Central memory CD8-positive, alpha-beta T cell (primary cell): ENCODE results near the gene JAK1.

Experiments
- ATAC-seq: fragments of 150-1000 bp; cut with Tn5 transposase; replicated peaks from 2 replicates; pipeline ENCODE4 v1.10.0; 2022; ENCODE audit warnings: mild to moderate bottlenecking, moderate FRiP score, moderate number of reproducible peaks; ENCODE audit not compliant: poor library complexity, severe bottlenecking; ENCODE audit errors: extremely low read depth
- DNase-seq, 2 donors: peaks; one replicate each; pipeline ENCODE4 v3.0.0; 2021; ENCODE audit warnings: low spot score in 2 of 2
- H3K27ac Mint-ChIP-seq: one replicate; pipeline ENCODE4 v1.8.0; 2022; ENCODE audit warnings: low read depth, mild to moderate bottlenecking, moderate library complexity, mixed read lengths
- H3K27me3 Mint-ChIP-seq: one replicate; pipeline ENCODE4 v1.8.0; 2022; ENCODE audit warnings: mixed read lengths
- H3K36me3 Mint-ChIP-seq: one replicate; pipeline ENCODE4 v1.8.0; 2022; ENCODE audit warnings: mild to moderate bottlenecking, moderate library complexity, mixed read lengths; ENCODE audit not compliant: insufficient read depth
- H3K4me1 Mint-ChIP-seq: one replicate; pipeline ENCODE4 v1.8.0; 2022; ENCODE audit warnings: mixed read lengths
- H3K4me3 Mint-ChIP-seq: one replicate; pipeline ENCODE4 v1.8.0; 2022; ENCODE audit warnings: mild to moderate bottlenecking, moderate library complexity, mixed read lengths
- H3K9me3 Mint-ChIP-seq: one replicate; pipeline ENCODE4 v1.8.0; 2022; ENCODE audit warnings: mixed read lengths

The JAK1 gene

DNA sequence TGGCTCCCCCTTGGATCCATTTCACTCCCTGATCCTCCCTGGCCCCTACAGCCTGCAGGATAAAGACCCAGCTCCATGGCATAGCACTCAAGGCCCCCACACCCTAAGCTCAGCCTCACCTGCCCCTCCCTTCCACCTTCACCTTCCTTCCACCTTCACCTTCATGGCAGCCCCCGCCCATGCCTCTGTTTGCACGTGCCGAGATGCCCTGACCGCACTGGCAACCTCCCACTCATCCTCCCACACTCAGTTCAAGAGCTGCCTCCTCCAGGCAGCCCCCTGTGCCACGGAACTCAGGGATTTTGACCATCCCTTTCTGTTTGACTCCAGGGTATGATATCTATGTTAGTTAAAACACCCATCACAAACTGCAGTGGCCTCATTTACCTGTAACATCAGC is 111.7 kb downstream of the JAK1 start:
- peaks cover 26% of the 10 kb centered on the region for H3K4me1 Mint-ChIP-seq
- DNase-seq (no peak), ATAC-seq (no peak)
- no peak overlapping the region for H3K4me3 Mint-ChIP-seq
- no peaks in the 10 kb centered on the region for H3K27me3 Mint-ChIP-seq
- no peaks in the 10 kb centered on the region for H3K9me3 Mint-ChIP-seq
- H3K27ac Mint-ChIP-seq: peak overlapping the region; percentile 61
- peaks cover 65% of the 10 kb centered on the region for H3K36me3 Mint-ChIP-seq

GRCh38 chr1:64851664-64852063 is 114.7 kb downstream of the JAK1 start:
- peaks cover 56% of the 10 kb centered on the region for H3K36me3 Mint-ChIP-seq
- no peaks in the 10 kb centered on the region for H3K27me3 Mint-ChIP-seq
- DNase-seq (no peak), ATAC-seq (no peak)
- peaks cover 13% of the 10 kb centered on the region for H3K4me1 Mint-ChIP-seq
- H3K9me3 Mint-ChIP-seq: no peaks in the 10 kb centered on the region
- H3K27ac Mint-ChIP-seq: peak overlapping the region; percentile 72
- no peak overlapping the region for H3K4me3 Mint-ChIP-seq

DNA sequence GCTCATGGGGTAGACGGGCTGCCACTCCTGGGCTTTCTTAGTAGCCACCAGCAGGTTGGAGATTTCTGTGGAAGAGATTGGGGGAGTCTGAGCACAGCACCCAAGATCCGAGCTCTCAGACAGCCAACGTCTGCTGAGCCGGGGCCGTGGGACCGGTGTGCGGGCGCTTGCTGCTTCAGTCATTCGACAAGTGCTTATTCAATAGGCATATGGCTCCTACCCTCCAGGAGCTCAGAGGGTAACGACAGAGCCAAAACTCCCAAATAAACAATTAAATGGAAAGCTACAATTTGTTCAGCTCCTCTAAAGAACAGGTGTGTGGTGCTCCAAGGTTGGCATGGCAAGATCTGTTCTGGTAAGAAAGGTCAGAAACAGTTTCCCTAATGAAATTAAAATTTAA is 115.5 kb downstream of the JAK1 start:
- ATAC-seq (no peak), DNase-seq (no peak)
- peak overlapping the region; percentile 53 for H3K27ac Mint-ChIP-seq
- no peak overlapping the region for H3K4me3 Mint-ChIP-seq
- H3K27me3 Mint-ChIP-seq: no peaks in the 10 kb centered on the region
- no peaks in the 10 kb centered on the region for H3K9me3 Mint-ChIP-seq
- peaks cover 18% of the 10 kb centered on the region for H3K4me1 Mint-ChIP-seq
- peaks cover 58% of the 10 kb centered on the region for H3K36me3 Mint-ChIP-seq

GRCh38 chr1:64849942-64850341 is 116.4 kb downstream of the JAK1 start:
- H3K4me3 Mint-ChIP-seq: peak overlapping the region; percentile 13
- H3K36me3 Mint-ChIP-seq: peaks cover 54% of the 10 kb centered on the region
- ATAC-seq (no peak), DNase-seq (no peak)
- peak overlapping the region; percentile 49 for H3K27ac Mint-ChIP-seq
- H3K9me3 Mint-ChIP-seq: no peaks in the 10 kb centered on the region
- H3K27me3 Mint-ChIP-seq: no peaks in the 10 kb centered on the region
- peaks cover 18% of the 10 kb centered on the region for H3K4me1 Mint-ChIP-seq

GRCh38 chr1:64848803-64849202 is 117.5 kb downstream of the JAK1 start:
- no peak for ATAC-seq
- Mint-ChIP-seq H3K4me3 (no peak overlapping the region), H3K9me3 (no peaks in the 10 kb centered on the region), H3K27ac (peak overlapping the region; percentile 49), H3K36me3 (peaks cover 55% of the 10 kb centered on the region), H3K27me3 (no peaks in the 10 kb centered on the region), H3K4me1 (peaks cover 18% of the 10 kb centered on the region)
- DNase-seq: no peak

DNA sequence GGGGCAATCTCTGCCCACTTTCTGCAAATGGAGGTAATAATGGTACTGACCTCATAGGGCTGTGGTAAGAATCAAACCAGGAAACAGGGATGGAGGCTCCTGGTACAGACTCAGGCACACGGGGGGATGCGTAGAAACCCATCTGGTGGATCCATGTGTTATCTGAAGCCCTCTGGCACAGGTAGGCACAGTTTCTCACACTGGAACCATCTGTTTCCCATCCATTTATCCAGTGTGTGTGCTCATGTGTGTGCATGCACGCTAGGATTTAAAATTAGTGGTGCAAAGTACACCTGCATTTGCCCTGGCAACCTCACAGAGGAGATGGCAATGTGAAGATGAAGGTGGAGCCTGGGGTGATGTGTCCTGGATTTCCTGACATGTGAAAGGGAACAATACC is 118.2 kb downstream of the JAK1 start:
- Mint-ChIP-seq H3K36me3 (peaks cover 53% of the 10 kb centered on the region), H3K27me3 (no peaks in the 10 kb centered on the region), H3K9me3 (no peaks in the 10 kb centered on the region), H3K4me3 (no peak overlapping the region), H3K4me1 (peaks cover 18% of the 10 kb centered on the region), H3K27ac (no peak overlapping the region)
- no peak for DNase-seq
- no peak for ATAC-seq

- DNase-seq: no peak
- no peak overlapping the region for H3K4me3 Mint-ChIP-seq
- peaks cover 53% of the 10 kb centered on the region for H3K36me3 Mint-ChIP-seq
- no peaks in the 10 kb centered on the region for H3K9me3 Mint-ChIP-seq
- H3K27ac Mint-ChIP-seq: no peak overlapping the region
- H3K27me3 Mint-ChIP-seq: no peaks in the 10 kb centered on the region
- H3K4me1 Mint-ChIP-seq: peaks cover 18% of the 10 kb centered on the region
- no peak for ATAC-seq
Measured at GRCh38 chr1:64847666-64848065, 118.7 kb downstream of the JAK1 start.

GRCh38 chr1:64846573-64847430 is 119.5 kb downstream of the JAK1 start:
- H3K27ac Mint-ChIP-seq: peak overlapping the region; percentile 73
- DNase-seq (no peak), ATAC-seq (no peak)
- H3K4me3 Mint-ChIP-seq: peak overlapping the region; percentile 19
- H3K27me3 Mint-ChIP-seq: no peaks in the 10 kb centered on the region
- H3K9me3 Mint-ChIP-seq: no peaks in the 10 kb centered on the region
- peaks cover 13% of the 10 kb centered on the region for H3K4me1 Mint-ChIP-seq
- H3K36me3 Mint-ChIP-seq: peaks cover 49% of the 10 kb centered on the region

DNA sequence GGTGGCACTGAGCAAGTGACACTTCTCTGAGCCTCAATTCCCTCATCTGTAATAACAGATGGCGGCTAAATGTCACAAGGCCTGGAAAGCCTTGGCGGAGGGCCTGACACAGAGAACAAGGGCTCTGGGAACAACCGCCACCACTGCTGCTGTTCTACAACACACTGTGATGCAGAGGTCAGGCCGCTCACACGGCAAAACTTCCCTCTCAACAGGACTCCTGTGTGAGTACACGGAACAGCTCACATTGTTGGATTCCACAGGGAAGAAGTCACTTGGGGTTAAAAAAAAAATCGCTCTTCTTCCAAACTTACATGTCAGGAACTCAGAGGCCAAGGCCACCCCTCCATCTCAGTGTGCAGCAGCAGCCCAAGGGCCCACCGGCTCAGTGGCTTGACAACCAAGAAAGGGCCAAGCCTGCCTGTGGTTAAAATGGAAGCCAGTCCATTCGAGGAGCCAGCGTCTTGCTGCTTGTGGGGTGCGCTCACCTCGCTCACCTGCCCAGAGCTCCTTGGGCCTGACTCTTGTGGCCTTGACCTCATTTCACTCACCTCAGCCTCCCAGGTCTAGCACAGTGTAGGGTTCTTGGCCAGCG is 120.4 kb downstream of the JAK1 start:
- no peak for DNase-seq
- H3K36me3 Mint-ChIP-seq: peaks cover 56% of the 10 kb centered on the region

DNA sequence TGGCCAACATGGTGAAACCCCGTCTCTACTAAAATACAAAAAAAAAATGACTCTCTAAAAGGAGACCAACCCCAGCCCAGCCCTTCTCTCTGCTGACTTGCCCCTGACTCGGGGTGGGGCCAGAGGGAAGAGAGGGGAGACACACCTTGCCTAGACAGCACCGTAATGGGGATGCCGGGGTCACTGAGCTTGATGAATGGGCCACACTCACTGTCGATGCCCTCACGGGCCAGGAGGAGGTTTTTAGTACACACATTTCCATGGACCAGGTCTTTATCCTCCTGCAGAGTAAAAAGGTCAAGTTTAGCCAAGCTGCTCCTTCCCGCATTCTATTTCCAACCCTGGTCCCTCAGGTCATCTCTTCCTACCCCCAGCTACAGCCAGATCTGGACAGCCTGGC is 121.7 kb downstream of the JAK1 start:
- Mint-ChIP-seq H3K27ac (peak overlapping the region; percentile 59), H3K36me3 (peaks cover 59% of the 10 kb centered on the region), H3K4me3 (no peak overlapping the region), H3K4me1 (peaks cover 8% of the 10 kb centered on the region), H3K27me3 (no peaks in the 10 kb centered on the region), H3K9me3 (no peaks in the 10 kb centered on the region)
- no peak for DNase-seq
- no peak for ATAC-seq

More for the DNA sequence above, 120.4 kb downstream of the JAK1 start:
- H3K27ac Mint-ChIP-seq: peak overlapping the region; percentile 73
- H3K4me1 Mint-ChIP-seq: peaks cover 13% of the 10 kb centered on the region
- H3K27me3 Mint-ChIP-seq: no peaks in the 10 kb centered on the region
- H3K9me3 Mint-ChIP-seq: no peaks in the 10 kb centered on the region
- ATAC-seq: no peak
- peak overlapping the region; percentile 19 for H3K4me3 Mint-ChIP-seq

DNA sequence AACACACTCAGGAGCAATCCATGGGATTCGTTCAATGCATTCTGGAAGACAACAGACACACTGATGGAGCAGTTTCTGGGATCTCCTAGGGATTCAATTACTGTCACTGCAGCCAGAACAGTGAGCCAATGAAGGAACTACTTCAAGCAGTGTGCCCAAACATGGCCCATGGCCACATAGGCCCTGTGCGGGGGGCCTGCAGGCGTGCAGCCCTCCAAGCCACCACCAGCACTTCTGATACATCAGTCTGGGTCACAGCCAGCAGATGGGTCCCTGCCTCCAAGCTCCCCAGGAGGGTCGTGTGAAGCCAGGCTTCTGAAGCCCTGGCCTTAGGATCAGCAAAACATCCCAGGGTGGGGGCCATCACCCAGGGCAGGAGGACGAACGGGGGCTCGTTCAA is 122.2 kb downstream of the JAK1 start:
- no peak for ATAC-seq
- no peaks in the 10 kb centered on the region for H3K9me3 Mint-ChIP-seq
- peak overlapping the region; percentile 59 for H3K27ac Mint-ChIP-seq
- H3K27me3 Mint-ChIP-seq: no peaks in the 10 kb centered on the region
- H3K4me3 Mint-ChIP-seq: no peak overlapping the region
- DNase-seq: no peak
- H3K4me1 Mint-ChIP-seq: peaks cover 5% of the 10 kb centered on the region
- peaks cover 60% of the 10 kb centered on the region for H3K36me3 Mint-ChIP-seq

DNA sequence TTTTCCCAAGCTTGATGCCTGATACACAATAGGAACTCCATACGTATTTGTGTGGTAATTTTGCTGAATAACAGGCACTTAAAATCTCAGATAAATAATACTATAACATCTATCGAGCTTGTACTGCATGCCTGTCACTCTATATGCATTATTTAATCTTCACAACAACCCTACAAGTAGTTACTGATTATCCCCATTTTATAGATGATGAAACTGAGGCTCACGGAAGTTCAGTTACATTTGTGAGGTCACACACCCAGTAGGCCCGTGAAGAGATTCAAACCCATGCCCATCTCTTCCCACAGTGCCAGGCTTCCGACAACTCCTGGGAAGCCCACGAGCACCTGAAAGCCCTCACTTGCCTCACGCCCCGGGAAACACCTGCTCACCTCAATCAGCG is 122.7 kb downstream of the JAK1 start:
- peaks cover 5% of the 10 kb centered on the region for H3K4me1 Mint-ChIP-seq
- no peak overlapping the region for H3K4me3 Mint-ChIP-seq
- H3K27ac Mint-ChIP-seq: peak overlapping the region; percentile 59
- ATAC-seq: no peak
- H3K27me3 Mint-ChIP-seq: no peaks in the 10 kb centered on the region
- H3K9me3 Mint-ChIP-seq: no peaks in the 10 kb centered on the region
- DNase-seq: no peak
- H3K36me3 Mint-ChIP-seq: peaks cover 60% of the 10 kb centered on the region

DNA sequence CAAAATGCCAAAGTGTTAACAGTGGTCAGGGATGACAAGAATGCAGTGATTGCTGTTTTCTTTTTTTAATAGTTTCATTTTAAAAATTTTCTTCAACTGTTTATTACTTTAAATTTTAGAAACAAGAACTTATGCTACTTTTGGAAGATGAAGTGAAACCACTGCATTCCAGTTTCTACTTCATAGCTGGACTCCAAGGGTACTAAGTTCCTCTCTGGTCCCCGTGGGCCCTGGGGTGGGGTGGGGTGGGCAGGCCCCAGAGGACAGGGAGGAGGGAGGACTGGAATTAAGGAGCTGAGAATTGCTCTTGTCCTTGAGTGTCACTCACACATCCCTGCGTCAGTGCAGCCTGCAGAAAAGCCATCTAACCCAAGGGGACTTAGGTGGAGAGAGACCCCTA is 124.1 kb downstream of the JAK1 start:
- Mint-ChIP-seq H3K27me3 (no peaks in the 10 kb centered on the region), H3K4me1 (peaks cover 5% of the 10 kb centered on the region), H3K9me3 (no peaks in the 10 kb centered on the region), H3K36me3 (peaks cover 66% of the 10 kb centered on the region), H3K4me3 (no peak overlapping the region), H3K27ac (no peak overlapping the region)
- ATAC-seq: no peak
- no peak for DNase-seq
